Skin epidermis (tissue), 12 donors: Measurements from ENCODE around the gene BARHL1.
A peak's percentile ranks its signal among the peaks of the same experiment; 100 is the strongest.

ENCODE experiments used
- H3K27ac ChIP-seq, 21 experiments: fragments of 200-600 bp; sonication (generic) in 11 of 21; one replicate each; pipeline ENCODE4 v1.5.0; 2020; ENCODE audit warnings: mild to moderate bottlenecking in 3 of 21, inconsistent platforms in 2 of 21, moderate library complexity in 2 of 21
- H3K4me3 ChIP-seq, 7 experiments: fragments of 200-600 bp; sonication (generic) in 2 of 7; one replicate each; pipeline ENCODE4 v1.5.0; 2020; ENCODE audit warnings: inconsistent platforms in 2 of 7, mild to moderate bottlenecking in 2 of 7, moderate library complexity in 1 of 7

BARHL1 gene

GRCh38 chr9:132637801-132638200 lies 55.4 kb downstream of the BARHL1 start:
- H3K27ac ChIP-seq: no peak overlapping the region
- no peak overlapping the region for H3K4me3 ChIP-seq

GRCh38 chr9:132638240-132638639 lies 55.8 kb downstream of the BARHL1 start:
- no peak overlapping the region for H3K27ac ChIP-seq

GRCh38 chr9:132639322-132639721 lies 56.9 kb downstream of the BARHL1 start:
- Histone ChIP-seq H3K27ac (peak overlapping the region in 6 of 21 experiments; percentile 30 to 47 (median 42)), H3K4me3 (no peak overlapping the region)

More at GRCh38 chr9:132638240-132638639, 55.8 kb downstream of the BARHL1 start:
- H3K4me3 ChIP-seq: no peak overlapping the region
